ENCODE results near the gene GAS2L2. TPM values are rescaled to one million over a fixed set of nuclear protein-coding genes. Genes with fewer than 3 reads are reported as not detected.

Gene GAS2L2
- total RNA-seq, 2 donors from 2014 or later, result not detected

- H3K4me3 ChIP-seq, result no peak overlapping the region
- ATAC-seq (no peak), DNase-seq (no peak)
- intact Hi-C loops (cut with DNase I), result no loop called here
- peaks cover 13% of the 10 kb centered on the region for H3K4me1 ChIP-seq
- TF ChIP-seq CTCF (IDR thresholded peaks at IDR 0.05) (no peak), POLR2A (IDR thresholded peaks at IDR 0.05) (no peak)
- WGBS, 2 donors, result 72 to 75% methylated on average over 3 of the region's 3 CpGs
- H3K9me3 ChIP-seq, result no peaks in the 10 kb centered on the region
- no peaks in the 10 kb centered on the region for H3K27me3 ChIP-seq
- no peak overlapping the region for H3K27ac ChIP-seq
- H3K36me3 ChIP-seq (replicated peaks in 1 of 2; ENCODE audit: insufficient read depth in 1 of 2, low read depth in 2 of 2), result no peaks in the 10 kb centered on the region
Measured at GRCh38 chr17:35793257-35793656, 40.2 kb upstream of the GAS2L2 start.

- WGBS, 2 donors, result 51 to 55% methylated on average over 9 of the region's 9 CpGs
- Histone ChIP-seq H3K4me1 (peaks cover 13% of the 10 kb centered on the region), H3K36me3 (replicated peaks in 1 of 2; ENCODE audit: insufficient read depth in 1 of 2, low read depth in 2 of 2) (no peaks in the 10 kb centered on the region), H3K9me3 (no peaks in the 10 kb centered on the region), H3K27me3 (no peaks in the 10 kb centered on the region), H3K4me3 (no peak overlapping the region), H3K27ac (no peak overlapping the region)
- DNase-seq (no peak), ATAC-seq (no peak)
- intact Hi-C loops (cut with DNase I), result no loop called here
- no peak for TF ChIP-seq CTCF (IDR thresholded peaks at IDR 0.05)
- no peak for TF ChIP-seq POLR2A (IDR thresholded peaks at IDR 0.05)
Measured at GRCh38 chr17:35791681-35792350, 38.8 kb upstream of the GAS2L2 start.

GRCh38 chr17:35790841-35791240 lies 37.8 kb upstream of the GAS2L2 start:
- H3K4me3 ChIP-seq, result no peak overlapping the region
- H3K27me3 ChIP-seq, result no peaks in the 10 kb centered on the region
- 89 to 96% methylated on average over 3 of the region's 3 CpGs for WGBS, 2 donors
- TF ChIP-seq POLR2A (IDR thresholded peaks at IDR 0.05) (no peak), CTCF (IDR thresholded peaks at IDR 0.05) (no peak)
- no peaks in the 10 kb centered on the region for H3K36me3 ChIP-seq (replicated peaks in 1 of 2; ENCODE audit: insufficient read depth in 1 of 2, low read depth in 2 of 2)
- H3K4me1 ChIP-seq, result peaks cover 13% of the 10 kb centered on the region
- H3K27ac ChIP-seq, result no peak overlapping the region
- DNase-seq, result no peak
- ATAC-seq, result no peak
- H3K9me3 ChIP-seq, result no peaks in the 10 kb centered on the region
- intact Hi-C loops (cut with DNase I), result no loop called here

GRCh38 chr17:35788477-35789368 lies 35.7 kb upstream of the GAS2L2 start:
- intact Hi-C loops (cut with DNase I), result no loop called here
- no peak overlapping the region for H3K27ac ChIP-seq

More at GRCh38 chr17:35788477-35789368, 35.7 kb upstream of the GAS2L2 start:
- H3K36me3 ChIP-seq (replicated peaks in 1 of 2; ENCODE audit: insufficient read depth in 1 of 2, low read depth in 2 of 2), result no peaks in the 10 kb centered on the region
- 60 to 65% methylated on average over 2 of the region's 2 CpGs for WGBS, 2 donors
- no peaks in the 10 kb centered on the region for H3K9me3 ChIP-seq
- ATAC-seq (peak; percentile 58), DNase-seq (peak in 1 of 4 donors; percentile 33)
- H3K4me1 ChIP-seq, result peaks cover 12% of the 10 kb centered on the region
- no peak overlapping the region for H3K4me3 ChIP-seq
- H3K27me3 ChIP-seq, result no peaks in the 10 kb centered on the region
- TF ChIP-seq CTCF (IDR thresholded peaks at IDR 0.05) (no peak), POLR2A (IDR thresholded peaks at IDR 0.05) (no peak)
